GDM1 (cell line): Measurements from ENCODE around the gene HOXB4.

ENCODE experiments used
- DNase-seq: peaks from one replicate; lab custom pipeline; 2025; lab: John Stamatoyannopoulos, UW

Gene HOXB4

DNA sequence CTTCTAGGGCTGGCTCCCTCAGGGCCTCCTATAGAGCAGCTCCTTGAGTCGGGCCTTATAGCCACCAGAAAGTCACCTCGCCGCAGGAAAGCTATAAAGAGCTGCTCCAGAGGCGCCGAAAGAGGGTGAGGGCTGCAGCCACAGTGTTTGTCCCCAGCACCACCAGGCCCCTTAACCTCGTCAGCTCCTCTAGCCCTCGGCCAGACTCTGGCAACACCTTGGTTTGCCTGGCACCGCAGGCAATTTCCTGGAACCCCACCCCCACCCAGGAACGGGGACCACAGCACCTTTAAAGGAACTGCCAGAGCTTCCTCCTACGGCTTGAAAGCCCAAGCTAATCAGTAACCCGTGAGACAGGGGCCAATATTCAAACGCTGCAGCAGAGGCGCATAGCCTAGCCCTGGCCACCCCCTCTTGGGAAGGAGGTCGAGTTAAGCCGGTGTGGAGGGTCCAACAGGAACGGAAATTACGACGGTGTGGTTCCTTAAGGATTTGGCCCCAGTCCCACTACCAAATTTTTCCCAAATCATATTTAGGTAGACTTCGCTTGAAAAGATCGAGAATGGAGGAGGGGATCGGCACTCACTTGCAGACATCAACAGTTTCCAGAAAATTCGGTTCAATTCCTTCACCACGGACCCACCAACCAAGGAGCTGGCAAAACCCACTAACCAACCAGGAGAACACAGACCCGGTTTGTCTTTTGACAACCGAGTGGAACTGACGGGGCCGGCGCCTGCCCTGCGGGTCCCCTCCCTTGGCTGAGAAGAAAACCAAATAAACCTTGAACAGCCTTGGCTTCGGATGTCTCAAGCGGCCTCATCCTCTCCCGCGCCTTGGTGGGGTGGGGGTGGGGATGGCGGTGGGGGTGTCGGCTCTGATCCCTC, 23.6 kb upstream of the HOXB4 start:
- DNase-seq: no peak

GRCh38 chr17:48601207-48601538, 23.0 kb upstream of the HOXB4 start:
- DNase-seq: no peak

GRCh38 chr17:48600244-48601098, 22.3 kb upstream of the HOXB4 start:
- no peak for DNase-seq

- no peak for DNase-seq
Measured at GRCh38 chr17:48599354-48599753, 21.2 kb upstream of the HOXB4 start.

- DNase-seq: no peak
Measured at GRCh38 chr17:48598736-48599135, 20.6 kb upstream of the HOXB4 start.

- DNase-seq: peak; percentile 21
Measured at GRCh38 chr17:48597778-48598631, 19.9 kb upstream of the HOXB4 start.

DNA sequence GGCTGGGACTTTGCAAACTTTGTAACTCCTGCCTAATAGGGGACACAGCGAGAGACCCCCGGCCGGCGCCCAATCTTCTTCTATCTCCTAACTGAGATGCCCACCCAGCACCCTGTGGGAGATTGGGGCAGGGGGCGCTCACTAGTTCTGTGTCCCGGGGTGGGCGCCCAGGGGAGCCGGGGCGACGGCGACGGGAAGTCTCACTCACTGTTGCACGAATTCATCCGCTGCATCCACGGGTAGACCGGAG, 19.3 kb upstream of the HOXB4 start:
- DNase-seq: no peak

DNA sequence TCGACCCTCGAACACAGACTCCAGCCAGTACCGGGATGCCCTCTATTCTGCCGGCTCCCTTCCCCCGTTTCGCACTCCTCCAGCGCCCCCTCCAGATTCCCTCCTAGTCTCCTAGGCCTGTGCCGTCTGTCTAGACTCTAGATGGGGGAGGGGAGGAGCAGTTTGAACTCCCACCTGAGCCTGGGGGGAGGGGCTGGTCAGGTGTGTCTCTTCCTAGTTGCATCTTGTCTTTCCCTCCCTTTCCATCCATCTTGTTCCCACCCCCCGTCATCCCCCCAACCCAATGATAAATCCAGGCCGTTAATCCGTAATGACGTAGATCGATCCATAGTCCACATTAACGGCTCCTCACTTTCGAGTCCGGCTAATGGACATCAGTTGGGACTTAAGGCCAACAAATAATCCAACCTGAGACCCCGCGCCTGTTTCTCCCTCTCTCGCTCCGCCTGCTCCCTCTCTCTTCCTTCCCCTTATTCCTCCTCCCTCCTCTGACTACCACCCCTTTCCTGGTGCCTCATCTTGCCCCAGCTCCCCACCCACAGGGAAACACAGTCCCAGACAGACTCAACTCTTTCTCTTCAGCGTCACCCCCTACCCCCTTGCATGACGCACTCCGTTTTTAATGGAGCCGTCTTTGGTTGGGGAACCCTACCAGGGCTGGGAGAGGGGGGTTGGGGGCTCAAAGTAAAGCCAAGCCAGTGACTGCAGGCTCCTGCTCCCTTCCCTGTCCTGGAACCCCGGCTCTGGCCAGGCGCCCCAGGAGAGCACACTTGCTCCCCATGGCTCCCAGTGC, 18.8 kb upstream of the HOXB4 start:
- no peak for DNase-seq

- DNase-seq: no peak
Measured at GRCh38 chr17:48596000-48596734, 18.0 kb upstream of the HOXB4 start.

DNA sequence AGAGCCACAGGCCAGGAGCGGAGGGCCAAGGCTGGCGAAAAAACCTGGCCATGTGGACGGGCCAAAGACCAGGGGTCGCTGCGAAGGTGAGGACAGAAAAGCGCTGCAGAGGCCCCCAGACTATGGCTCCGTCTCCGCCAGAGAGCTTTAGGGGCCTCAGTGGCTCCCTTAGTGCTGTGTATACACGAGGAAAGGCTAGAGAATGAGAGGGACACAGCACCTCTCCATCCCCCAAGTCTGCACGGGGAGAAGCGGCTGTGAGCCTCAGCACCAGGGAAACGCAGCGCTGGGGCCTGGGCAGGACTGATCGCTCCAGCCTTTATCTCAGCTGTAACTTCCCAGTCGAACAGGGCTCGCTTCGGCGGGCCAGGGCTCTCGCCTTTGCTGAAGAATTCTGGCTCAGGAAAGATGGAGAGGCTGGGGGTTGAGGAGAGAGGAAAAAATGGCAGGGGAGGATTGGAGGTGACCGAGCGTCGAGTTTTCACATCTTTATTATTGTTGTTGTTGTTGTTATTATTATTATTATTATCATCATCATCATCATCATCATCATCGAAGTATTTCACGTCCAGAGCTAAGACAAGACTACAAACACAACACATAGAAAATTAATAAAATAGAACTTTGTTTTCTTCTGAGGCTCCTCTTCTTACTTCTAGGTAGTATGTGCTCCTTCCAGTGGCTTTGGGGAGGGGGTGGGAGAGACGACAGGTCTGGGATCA, 17.3 kb upstream of the HOXB4 start:
- no peak for DNase-seq

DNA sequence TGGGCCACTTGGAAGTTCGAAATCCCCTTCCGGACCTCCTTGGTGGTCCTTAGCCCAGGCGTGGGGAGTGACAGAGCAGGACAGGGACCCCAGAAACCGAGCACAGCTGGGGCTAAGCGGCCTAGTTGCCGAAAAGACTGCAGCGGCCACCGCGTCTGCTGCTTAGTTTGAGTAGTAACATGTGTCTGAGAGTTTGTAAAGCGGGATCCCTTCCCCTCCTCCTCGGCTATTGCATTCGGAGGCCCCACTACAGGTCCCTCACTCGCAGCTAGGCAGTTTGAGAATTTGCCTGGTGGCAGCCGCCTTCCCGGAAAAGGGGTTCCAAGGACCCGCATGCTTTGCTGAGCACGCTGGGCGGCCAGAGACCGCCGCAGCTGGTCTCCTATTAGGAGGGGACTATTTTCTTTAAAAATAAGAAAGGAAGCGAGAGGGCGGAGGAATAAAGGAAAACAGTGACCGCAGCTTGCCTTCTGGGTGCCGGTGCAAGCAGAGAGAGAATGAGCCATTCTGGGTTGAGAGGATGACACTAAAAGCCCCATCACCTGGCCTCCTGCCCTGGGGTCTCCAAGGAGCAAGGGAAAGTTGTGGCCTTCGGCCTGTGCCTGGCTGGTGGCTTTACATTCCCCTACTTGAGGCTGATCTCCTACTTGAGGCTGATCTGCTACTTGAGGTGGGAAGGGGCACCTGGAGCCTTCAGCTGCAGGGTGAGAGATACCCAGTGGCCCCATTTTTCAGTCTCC, 16.6 kb upstream of the HOXB4 start:
- no peak for DNase-seq

GRCh38 chr17:48593840-48594537, 15.8 kb upstream of the HOXB4 start:
- peak; percentile 58 for DNase-seq

DNA sequence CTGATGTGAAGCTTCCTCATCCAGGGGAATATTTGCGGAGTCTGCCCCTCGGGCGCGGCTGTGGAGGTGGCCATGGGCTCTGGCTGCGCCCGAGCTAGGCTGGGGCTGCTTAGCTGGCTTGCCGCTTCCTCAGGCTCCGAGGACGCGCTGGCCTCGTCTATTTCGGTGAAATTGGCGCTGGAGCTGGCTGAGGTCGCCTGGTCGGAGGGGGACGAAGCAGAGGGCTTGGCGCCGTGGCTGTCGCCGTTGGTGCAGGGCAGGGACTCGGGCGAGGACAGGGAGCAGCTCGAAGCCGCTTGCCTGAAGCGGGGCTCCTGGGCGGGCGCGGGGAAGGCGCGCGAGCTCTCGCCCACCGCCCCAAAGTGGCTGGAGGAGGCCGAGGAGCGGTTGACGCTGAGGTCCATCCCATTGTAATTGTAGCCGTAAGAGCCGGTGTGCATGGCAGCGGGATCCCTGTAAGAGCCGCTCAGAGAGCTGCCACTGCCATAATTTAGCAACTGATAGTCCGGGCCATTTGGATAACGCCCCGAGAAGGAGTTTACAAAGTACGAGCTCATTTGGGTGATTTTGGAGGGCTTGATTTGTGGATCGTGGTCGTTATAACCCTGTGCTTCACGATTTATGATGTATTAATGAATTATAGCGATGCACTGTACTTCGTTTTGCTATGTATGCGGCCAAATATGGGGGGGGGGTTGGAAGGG, 15.1 kb upstream of the HOXB4 start, which contains the start of gene HOXB5:
HOXB5 (minus strand) TSS at position 654 of the 704 bp plus-strand sequence; CDS start at position 557, 97 bp downstream.
- no peak for DNase-seq

DNA sequence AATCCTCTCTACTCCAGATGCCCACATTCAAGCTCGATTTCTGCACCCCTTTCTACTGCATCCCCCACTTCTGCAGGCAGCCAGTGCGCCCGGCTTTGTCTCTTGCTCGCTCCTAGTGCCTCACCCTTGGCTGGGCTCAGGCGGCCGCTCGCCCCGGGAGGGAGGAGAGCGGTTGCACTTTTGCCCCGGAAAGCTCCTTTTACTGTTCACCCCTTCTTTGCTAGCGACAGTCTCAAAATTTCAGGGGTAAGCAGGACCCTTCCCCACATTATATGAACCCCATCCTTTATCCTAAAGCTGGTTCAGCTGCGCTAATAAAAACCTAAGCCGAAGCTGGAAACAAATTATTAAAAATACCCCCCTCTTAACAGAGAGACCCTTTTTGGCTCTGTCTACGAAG, 14.4 kb upstream of the HOXB4 start:
- DNase-seq: no peak

DNA sequence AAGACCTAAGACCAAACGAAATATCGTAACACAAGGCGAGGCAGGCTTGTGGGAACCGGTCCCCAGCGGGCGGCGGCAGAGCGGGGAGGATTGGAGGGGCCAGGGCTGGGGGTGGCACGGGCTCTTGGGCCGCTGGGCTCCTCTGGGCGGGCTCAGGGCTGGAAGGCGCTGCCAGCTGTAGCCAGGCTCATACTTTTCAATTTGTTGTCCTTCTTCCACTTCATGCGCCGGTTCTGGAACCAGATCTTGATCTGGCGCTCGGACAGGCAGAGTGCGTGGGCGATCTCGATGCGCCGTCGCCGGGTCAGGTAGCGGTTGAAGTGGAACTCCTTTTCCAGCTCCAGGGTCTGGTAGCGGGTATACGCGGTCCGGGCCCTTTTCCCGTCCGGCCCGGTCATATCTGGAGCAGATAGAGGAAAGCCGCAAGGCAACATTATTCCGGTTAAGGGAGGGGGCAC, 13.9 kb upstream of the HOXB4 start:
- DNase-seq: no peak

DNA sequence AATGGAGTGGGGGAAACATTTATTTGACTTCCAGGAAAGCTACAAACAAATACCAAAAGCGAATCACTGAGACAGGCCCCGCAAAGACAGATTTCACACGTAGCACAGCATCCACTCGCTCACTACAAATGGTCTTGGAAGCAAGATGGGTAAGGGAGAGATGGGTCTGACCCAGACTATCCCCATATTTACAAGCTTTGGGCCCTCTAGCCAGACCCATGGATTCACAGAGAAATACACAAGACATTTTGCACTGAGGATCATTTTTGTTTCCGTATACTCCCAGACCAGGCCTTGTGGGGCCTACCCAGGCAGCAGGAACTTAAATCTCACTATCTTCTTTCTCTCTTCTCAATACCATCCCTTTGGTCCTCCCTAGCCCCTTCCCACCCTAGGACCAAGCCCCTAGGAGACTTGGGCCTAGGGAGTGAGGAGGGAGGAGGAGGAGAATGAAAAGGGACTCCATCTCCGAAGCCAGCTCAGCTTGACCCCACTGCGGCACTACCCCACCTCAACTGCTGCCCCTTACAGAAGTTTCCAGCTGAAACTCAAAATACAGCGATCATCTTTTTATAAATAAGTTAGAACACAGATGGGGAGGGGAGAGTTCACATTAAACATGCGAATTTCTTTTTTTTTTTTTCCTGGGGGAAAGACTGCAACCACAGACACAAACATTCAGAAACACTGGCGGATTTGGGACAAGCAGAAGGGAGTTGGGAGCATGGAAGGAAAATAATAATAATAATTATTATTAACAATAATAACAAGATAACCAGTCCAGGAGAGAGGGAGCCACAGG, 13.3 kb upstream of the HOXB4 start:
- no peak for DNase-seq

- no peak for DNase-seq
Measured at GRCh38 chr17:48590607-48591161, 12.5 kb upstream of the HOXB4 start.
